Stomach (tissue), 4 donors: Measurements from ENCODE around the gene FGFR2.

Experiments
- EP300 ChIP-seq: sonication (generic); formaldehyde crosslinking; IDR thresholded peaks from one replicate; pipeline ENCODE4 v1.6.1; 2017; ENCODE audit warnings: antibody characterized with exemption
- POLR2A ChIP-seq, 4 donors: fragments of 450-650 bp; IDR thresholded peaks; one replicate each; pipeline ENCODE4 v1.6.1; 2016; ENCODE audit warnings: antibody characterized with exemption in 4 of 4, control low read depth in 2 of 4, mild to moderate bottlenecking in 1 of 4, moderate library complexity in 1 of 4
- TF ChIP-seq, protein P1 (sequence below), 7 experiments: fragments of 450-650 bp in 4 of 7; fragments of 200-600 bp in 3 of 7; sonication (generic) in 3 of 7; IDR thresholded peaks; one replicate each; pipeline ENCODE4 v1.5.1; 2016 to 2019; ENCODE audit warnings: antibody characterized with exemption in 7 of 7, control low read depth in 2 of 7, mild to moderate bottlenecking in 1 of 7

DNA sequence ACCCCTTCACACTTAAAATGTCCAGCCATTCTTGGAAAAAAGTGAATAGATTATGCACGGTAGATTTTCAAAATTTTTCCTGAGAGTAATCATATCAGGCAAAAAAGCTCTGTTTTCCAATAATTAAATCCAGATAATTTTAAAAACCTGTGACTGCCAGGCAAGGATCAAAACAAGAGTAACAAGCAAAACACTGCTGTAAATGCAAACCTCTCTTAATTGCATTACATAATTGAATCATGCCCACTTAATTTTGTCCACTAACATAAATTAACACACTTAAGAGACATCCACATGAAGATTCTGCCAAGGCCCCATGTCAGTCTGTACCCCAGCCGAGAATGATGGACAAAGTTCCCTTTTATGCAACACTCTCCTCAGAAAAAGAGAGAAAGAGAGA, 135.3 kb downstream of the FGFR2 start:
- TF ChIP-seq POLR2A (IDR thresholded peaks at IDR 0.05), result no peak
- TF ChIP-seq, protein P1, sequence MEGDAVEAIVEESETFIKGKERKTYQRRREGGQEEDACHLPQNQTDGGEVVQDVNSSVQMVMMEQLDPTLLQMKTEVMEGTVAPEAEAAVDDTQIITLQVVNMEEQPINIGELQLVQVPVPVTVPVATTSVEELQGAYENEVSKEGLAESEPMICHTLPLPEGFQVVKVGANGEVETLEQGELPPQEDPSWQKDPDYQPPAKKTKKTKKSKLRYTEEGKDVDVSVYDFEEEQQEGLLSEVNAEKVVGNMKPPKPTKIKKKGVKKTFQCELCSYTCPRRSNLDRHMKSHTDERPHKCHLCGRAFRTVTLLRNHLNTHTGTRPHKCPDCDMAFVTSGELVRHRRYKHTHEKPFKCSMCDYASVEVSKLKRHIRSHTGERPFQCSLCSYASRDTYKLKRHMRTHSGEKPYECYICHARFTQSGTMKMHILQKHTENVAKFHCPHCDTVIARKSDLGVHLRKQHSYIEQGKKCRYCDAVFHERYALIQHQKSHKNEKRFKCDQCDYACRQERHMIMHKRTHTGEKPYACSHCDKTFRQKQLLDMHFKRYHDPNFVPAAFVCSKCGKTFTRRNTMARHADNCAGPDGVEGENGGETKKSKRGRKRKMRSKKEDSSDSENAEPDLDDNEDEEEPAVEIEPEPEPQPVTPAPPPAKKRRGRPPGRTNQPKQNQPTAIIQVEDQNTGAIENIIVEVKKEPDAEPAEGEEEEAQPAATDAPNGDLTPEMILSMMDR (IDR thresholded peaks at IDR 0.05), result no peak
- no peak for TF ChIP-seq EP300
